Activated CD4-positive, alpha-beta T cell treated with anti-CD3 and anti-CD28 coated beads for 1 hour (primary cell): ENCODE measurements around the gene PTN.
"Not testable (repeated sequence)": the region's sequence is repeated elsewhere in the genome, so short reads cannot be mapped to it uniquely, and the experiment has no call there.

Source experiments
- DNase-seq: peaks from one replicate; pipeline ENCODE4 v3.0.0-alpha.2; 2020

Gene PTN

GRCh38 chr7:137316648-137317353, 26.7 kb downstream of the PTN start:
- no peak for DNase-seq

GRCh38 chr7:137313201-137313600, 30.3 kb downstream of the PTN start:
- DNase-seq, result no peak

- DNase-seq, result no peak
Observed at GRCh38 chr7:137306748-137307147, 36.8 kb downstream of the PTN start.

DNA sequence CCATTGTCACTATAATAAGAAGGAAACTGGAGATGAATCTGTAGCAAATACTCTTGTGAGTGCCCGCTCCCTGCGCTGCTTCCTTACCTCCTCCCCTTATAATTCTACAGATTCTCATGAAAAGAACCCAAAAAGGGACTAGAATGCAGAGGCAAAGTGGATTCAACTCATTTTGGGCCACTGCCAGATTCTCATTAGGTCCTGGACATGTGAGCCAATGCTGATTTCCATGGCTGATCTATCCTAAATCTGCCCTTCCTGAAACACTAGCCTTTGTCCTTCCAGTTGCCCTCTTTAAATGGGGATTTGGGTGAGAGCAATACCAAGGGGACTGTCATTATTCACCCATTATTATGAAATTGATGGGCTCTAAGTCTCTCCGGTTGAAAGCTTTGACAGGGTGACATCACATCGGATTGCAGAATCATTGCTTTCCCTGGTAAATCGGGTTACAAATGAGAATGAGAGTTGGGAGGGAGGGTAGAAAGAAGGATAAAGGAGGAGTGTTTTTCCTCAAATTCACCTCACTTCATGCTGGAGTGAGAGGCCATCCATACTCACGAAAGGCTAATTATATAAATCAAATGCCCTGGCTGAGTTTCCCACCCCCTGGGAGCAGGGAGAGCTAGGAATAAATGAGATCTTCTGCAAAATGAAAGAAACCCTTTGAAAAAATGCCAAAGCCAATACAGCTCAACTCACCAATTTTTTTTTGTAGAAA, 37.5 kb downstream of the PTN start:
- no peak for DNase-seq

DNA sequence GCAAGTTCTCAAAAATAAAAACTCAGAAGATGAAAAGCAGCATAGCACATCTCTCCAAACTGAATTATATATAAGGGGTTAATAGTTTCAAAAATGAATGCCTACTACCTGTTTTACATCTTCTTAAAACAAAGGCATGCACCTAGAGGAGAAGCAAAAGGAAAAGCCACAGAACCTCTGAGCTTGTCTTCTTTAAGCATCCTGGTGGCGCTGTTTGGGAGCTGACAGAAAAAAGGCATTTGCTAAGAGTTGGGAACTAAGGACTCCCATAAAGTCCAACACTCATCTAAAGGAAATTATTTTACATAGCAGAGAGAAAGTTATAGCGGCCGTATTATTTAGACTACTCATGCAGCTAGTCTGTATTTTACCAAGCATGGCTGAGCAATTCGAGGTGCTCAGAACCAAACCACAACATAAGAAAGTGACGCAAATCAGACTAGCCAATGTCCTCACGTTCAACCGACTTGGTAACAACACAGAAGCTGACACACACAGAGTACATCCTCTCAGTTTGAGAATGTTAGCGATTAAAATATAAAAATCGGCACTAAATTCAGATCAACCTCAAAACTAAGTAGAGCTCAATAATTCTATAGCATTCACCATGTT, 38.8 kb downstream of the PTN start:
- no peak for DNase-seq

DNA sequence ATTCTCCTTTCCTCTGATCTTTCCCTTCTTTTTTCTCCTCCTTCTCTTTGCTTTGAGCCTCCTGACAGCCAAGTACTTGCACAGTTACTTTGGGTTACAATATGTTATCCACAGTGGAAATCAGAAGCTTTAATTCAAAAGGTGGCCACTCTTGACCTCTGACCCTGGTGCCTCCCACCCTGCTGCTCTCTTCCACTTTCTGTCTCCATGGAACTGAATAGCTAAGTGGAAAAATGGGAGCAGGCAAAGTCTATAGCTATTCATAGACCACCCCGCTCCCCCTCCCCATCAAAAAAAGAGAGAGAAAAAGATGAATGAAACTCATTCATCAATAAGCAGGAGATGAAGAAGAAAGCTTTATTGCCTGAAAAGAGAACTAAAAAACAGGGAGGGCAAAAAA, 39.4 kb downstream of the PTN start:
- DNase-seq, result no peak

GRCh38 chr7:137302081-137302480, 41.5 kb downstream of the PTN start:
- no peak for DNase-seq

DNA sequence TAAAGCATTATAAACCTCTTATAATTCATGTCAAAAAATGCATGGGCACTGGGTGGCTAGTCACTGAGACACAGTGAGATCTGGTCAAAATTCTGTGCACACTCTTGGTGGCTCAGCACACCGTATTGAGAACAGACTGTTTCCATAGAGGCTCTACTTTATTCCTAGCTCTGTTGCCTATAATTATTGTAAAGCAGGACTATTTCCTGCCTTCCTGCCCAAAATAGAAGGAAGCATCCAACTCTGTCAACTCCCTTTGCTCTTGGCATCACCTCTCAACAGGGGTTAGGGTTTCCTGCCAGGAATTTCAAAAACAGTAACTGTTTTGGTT, 45.1 kb downstream of the PTN start:
- no peak for DNase-seq

- DNase-seq, result no peak
Observed at GRCh38 chr7:137297551-137298463, 45.7 kb downstream of the PTN start.

GRCh38 chr7:137296576-137296975, 47.0 kb downstream of the PTN start:
- DNase-seq, result no peak

DNA sequence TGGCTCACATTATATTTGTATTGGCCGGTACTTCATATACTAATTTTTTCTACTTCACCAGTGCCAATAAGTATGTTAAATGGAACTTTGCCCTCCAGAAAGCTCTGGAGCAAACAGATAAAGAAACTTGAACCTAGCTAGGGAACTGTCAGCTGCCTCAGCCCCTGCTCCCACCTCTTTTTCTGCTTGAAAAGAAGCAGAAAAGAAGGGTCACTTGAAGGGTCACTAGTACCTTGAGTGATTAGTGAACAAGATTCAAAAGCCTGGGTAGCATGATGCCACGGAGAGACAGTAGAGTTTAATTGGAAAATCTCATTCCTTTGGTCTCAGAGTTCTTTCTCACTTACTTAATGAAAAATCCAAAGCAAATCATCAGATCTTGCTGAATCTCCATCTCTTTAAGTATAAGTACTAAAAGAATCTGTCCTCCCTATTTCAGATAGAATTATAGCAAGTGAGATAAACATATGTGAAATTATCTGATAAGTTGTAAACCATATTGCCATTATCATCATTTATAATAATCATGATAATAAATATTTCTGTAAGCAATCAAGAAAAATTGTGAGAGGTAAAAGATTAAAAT, 47.7 kb downstream of the PTN start:
- DNase-seq, result no peak

- no peak for DNase-seq
Observed at GRCh38 chr7:137289101-137289500, 54.4 kb downstream of the PTN start.

DNA sequence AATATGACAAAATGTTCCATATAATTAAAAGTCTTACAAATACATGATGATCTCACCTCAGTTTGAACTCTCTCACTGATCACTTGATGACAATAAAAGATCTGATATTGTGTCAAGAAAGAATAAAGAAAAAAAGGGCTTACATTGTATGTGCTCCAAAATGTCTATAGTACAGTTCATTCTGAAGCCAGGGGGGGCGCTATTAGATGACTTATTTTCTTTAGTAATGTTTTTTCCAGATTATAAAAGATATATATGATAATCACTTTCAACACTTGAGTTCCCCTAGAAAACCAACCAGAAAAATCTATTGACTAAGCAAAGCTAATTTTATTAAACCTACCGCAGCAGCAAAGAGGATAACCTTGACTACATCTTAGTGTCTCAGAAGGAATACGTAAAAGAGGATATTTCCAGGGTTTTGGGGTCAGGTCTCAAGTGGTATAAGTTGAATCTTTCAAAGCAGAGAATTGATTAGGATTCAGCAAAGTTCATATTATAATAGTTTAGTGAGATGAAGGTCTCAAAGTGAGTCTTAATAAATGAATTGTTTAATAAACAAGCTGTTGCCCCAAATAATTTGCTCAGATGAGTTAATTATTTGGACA, 55.8 kb downstream of the PTN start:
- no peak for DNase-seq

DNA sequence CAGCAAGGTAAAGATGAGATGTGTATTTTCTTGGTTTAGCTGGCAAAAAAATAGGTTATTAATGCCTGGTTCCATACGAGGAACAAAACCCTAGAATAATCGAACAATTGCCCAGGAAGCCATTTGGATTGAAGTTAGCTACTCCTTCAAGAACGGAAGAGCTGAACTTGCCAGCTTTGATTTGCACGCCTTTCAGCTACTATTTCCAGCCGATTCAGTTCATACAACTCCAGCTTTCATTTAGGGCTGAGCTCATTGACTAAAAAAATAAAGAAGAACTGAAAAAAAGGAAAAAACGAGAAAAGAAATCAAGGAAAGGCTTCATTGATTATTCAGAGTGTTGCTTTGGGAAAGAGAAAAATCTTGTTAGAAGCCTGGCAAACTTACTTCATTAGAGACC, 60.4 kb downstream of the PTN start:
- DNase-seq, result no peak

DNA sequence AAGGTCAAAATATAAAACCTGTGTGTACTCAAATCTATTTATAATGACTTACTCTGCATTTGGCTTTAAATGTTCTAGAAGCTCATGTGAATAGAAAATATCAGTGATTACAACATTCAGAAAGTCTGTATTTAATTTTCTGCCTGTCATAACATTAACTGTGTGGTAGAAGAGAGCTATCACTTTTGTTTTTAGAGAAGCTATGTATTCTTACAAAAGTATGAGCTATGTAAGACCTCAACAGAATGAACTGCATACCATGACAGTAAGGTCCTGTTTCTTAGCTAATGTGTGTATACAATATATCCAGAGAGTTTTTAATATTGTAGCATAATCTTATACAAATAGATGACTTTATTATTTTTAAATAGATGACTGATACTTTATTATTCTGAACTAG, 61.5 kb downstream of the PTN start:
- no peak for DNase-seq

- DNase-seq, result no peak
Observed at GRCh38 chr7:137276189-137276588, 67.3 kb downstream of the PTN start.

DNA sequence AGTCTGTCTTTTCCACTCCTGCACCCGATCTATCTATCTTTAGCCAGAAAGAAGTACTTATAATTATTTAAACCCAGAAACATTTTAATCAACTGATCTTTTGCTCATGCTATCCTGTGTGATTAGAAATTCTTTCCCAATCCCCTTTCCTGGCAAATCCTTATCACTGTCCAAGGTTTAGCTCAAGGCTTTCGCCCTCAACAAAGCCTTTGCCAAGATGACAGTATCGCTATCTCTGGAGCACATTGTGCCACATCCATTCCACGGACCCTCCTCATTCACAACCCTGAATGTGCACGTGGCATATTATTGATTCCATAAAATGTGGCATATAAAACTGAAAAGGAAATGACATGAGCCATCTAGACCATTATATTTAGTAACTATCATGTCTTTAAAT, 71.3 kb downstream of the PTN start:
- DNase-seq, result no peak

- DNase-seq, result no peak
Observed at GRCh38 chr7:137269240-137269639, 74.3 kb downstream of the PTN start.

DNA sequence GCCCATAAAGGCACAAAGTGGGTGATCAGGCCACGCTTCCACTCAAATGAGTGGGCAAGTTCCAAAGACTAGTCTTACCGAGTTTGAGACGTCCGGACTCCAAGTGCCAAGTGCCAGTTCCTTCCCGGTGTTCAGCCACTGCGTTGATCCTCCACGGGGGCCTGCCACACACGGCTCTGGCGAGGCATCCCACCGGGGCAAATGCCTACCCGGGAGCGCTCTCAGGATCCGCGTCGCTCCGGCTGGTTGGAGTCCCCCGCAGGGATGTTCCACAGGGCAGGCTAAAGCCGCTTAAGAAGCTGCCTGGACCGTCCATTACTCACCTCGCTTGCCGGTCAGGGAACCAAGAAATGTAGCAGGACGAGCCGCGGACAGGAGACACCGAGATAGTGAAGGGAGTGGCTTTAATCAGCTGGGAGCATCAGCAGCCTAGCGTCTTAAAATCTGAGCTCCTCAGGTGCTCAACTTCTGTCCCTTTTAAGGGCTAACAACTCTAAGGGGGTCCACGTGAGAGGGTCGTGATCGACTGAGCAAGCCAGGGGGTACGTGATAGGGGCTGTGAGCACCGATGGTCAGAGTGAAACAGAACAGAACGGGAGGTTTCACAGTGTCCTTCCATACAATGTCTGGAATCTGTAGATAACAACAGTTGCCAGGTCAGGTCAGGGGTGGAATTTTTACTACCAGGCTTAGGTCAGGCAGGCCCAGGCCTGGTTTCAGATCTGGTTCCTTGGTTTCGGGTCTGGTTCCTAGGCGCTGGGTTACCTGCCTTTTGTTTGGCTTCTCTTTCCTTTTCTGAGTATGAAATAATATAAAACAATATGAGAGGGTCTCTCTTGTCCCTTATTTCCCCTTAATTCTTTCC, 75.3 kb downstream of the PTN start:
- DNase-seq, result not testable (repeated sequence)

GRCh38 chr7:137266764-137267163, 76.8 kb downstream of the PTN start:
- DNase-seq, result no peak

- not testable (repeated sequence) for DNase-seq
Observed at GRCh38 chr7:137265480-137265879, 78.1 kb downstream of the PTN start.

- DNase-seq, result no peak
Observed at GRCh38 chr7:137262599-137262998, 80.9 kb downstream of the PTN start.
